ENCODE measurements around the gene IL36B.
"Not testable (repeated sequence)": the region's sequence is repeated elsewhere in the genome, so short reads cannot be mapped to it uniquely, and the experiment has no call there.

Gene IL36B

GRCh38 chr2:113052396-113052917 is at the start of gene IL36B:
Gene IL36B (minus strand): TSS chr2:113052867.
- H3K4me1 ChIP-seq (ENCODE audit: insufficient read depth, low read length): no peaks in the 10 kb centered on the region
- H3K9ac ChIP-seq (ENCODE audit: low read depth, low read length): no peak within 1 kb of the TSS
- no peaks in the 10 kb centered on the region for H3K27me3 ChIP-seq (ENCODE audit: insufficient read depth, low read length)
- H3K9me3 ChIP-seq (ENCODE audit: insufficient read depth, low read depth, low read length): peaks cover 42% of the 10 kb centered on the region
- no peak within 1 kb of the TSS for H3K27ac ChIP-seq (ENCODE audit: low read length)
- H3K4me3 ChIP-seq (ENCODE audit: low read length): no peak within 1 kb of the TSS
- no peaks in the 10 kb centered on the region for H3K36me3 ChIP-seq (ENCODE audit: insufficient read depth, low read depth, low read length)

GRCh38 chr2:113102133-113102532 is 49.5 kb upstream of the IL36B start:
- Histone ChIP-seq H3K27ac (ENCODE audit: low read length) (no peak overlapping the region), H3K36me3 (ENCODE audit: insufficient read depth, low read depth, low read length) (no peaks in the 10 kb centered on the region)

GRCh38 chr2:113098532-113098931 is 45.9 kb upstream of the IL36B start:
- H3K27ac ChIP-seq (ENCODE audit: low read length): no peak overlapping the region

More at GRCh38 chr2:113102133-113102532, 49.5 kb upstream of the IL36B start:
- Histone ChIP-seq H3K9me3 (ENCODE audit: insufficient read depth, low read depth, low read length) (0 out of 2 replicates have a peak, but pooled peaks cover 8% of the 10 kb centered on the region), H3K9ac (ENCODE audit: low read depth, low read length) (no peak overlapping the region), H3K4me1 (ENCODE audit: insufficient read depth, low read length) (no peaks in the 10 kb centered on the region), H3K4me3 (ENCODE audit: low read length) (no peak overlapping the region), H3K27me3 (ENCODE audit: insufficient read depth, low read length) (no peaks in the 10 kb centered on the region)

GRCh38 chr2:113098041-113098440 is 45.4 kb upstream of the IL36B start:
- Histone ChIP-seq H3K9me3 (ENCODE audit: insufficient read depth, low read depth, low read length) (peaks cover 8% of the 10 kb centered on the region; the same call in 1 of the 2 replicates), H3K27me3 (ENCODE audit: insufficient read depth, low read length) (no peaks in the 10 kb centered on the region), H3K36me3 (ENCODE audit: insufficient read depth, low read depth, low read length) (no peaks in the 10 kb centered on the region), H3K27ac (ENCODE audit: low read length) (no peak overlapping the region), H3K4me1 (ENCODE audit: insufficient read depth, low read length) (no peaks in the 10 kb centered on the region), H3K4me3 (ENCODE audit: low read length) (no peak overlapping the region), H3K9ac (ENCODE audit: low read depth, low read length) (no peak overlapping the region)

More at GRCh38 chr2:113098532-113098931, 45.9 kb upstream of the IL36B start:
- H3K4me1 ChIP-seq (ENCODE audit: insufficient read depth, low read length): no peaks in the 10 kb centered on the region
- H3K27me3 ChIP-seq (ENCODE audit: insufficient read depth, low read length): no peaks in the 10 kb centered on the region
- peaks cover 11% of the 10 kb centered on the region; the same call in 1 of the 2 replicates for H3K9me3 ChIP-seq (ENCODE audit: insufficient read depth, low read depth, low read length)
- no peak overlapping the region for H3K9ac ChIP-seq (ENCODE audit: low read depth, low read length)
- H3K4me3 ChIP-seq (ENCODE audit: low read length): no peak overlapping the region
- no peaks in the 10 kb centered on the region for H3K36me3 ChIP-seq (ENCODE audit: insufficient read depth, low read depth, low read length)

GRCh38 chr2:113096842-113097618 is 44.4 kb upstream of the IL36B start:
- not testable (repeated sequence) for H3K36me3 ChIP-seq (ENCODE audit: insufficient read depth, low read depth, low read length); H3K9ac ChIP-seq (ENCODE audit: low read depth, low read length); H3K4me1 ChIP-seq (ENCODE audit: insufficient read depth, low read length); H3K27ac ChIP-seq (ENCODE audit: low read length); H3K4me3 ChIP-seq (ENCODE audit: low read length); H3K27me3 ChIP-seq (ENCODE audit: insufficient read depth, low read length); H3K9me3 ChIP-seq (ENCODE audit: insufficient read depth, low read depth, low read length)

- not testable (repeated sequence) for H3K27ac ChIP-seq (ENCODE audit: low read length); H3K27me3 ChIP-seq (ENCODE audit: insufficient read depth, low read length); H3K9ac ChIP-seq (ENCODE audit: low read depth, low read length); H3K36me3 ChIP-seq (ENCODE audit: insufficient read depth, low read depth, low read length); H3K4me1 ChIP-seq (ENCODE audit: insufficient read depth, low read length); H3K4me3 ChIP-seq (ENCODE audit: low read length); H3K9me3 ChIP-seq (ENCODE audit: insufficient read depth, low read depth, low read length)
Observed at GRCh38 chr2:113096306-113096705, 43.6 kb upstream of the IL36B start.

- peaks cover 3% of the 10 kb centered on the region; the same call in 1 of the 2 replicates for H3K9me3 ChIP-seq (ENCODE audit: insufficient read depth, low read depth, low read length)
- H3K36me3 ChIP-seq (ENCODE audit: insufficient read depth, low read depth, low read length): no peaks in the 10 kb centered on the region
- no peak overlapping the region for H3K9ac ChIP-seq (ENCODE audit: low read depth, low read length)
- no peak overlapping the region for H3K4me3 ChIP-seq (ENCODE audit: low read length)
- H3K27me3 ChIP-seq (ENCODE audit: insufficient read depth, low read length): peaks cover 8% of the 10 kb centered on the region; the same call in 1 of the 2 replicates
- no peak overlapping the region for H3K27ac ChIP-seq (ENCODE audit: low read length)
- H3K4me1 ChIP-seq (ENCODE audit: insufficient read depth, low read length): no peaks in the 10 kb centered on the region
Observed at GRCh38 chr2:113093613-113093977, 40.9 kb upstream of the IL36B start.

GRCh38 chr2:113092864-113093612 is 40.4 kb upstream of the IL36B start:
- H3K9me3 ChIP-seq (ENCODE audit: insufficient read depth, low read depth, low read length): peaks cover 3% of the 10 kb centered on the region; the same call in 1 of the 2 replicates
- no peaks in the 10 kb centered on the region for H3K4me1 ChIP-seq (ENCODE audit: insufficient read depth, low read length)
- H3K27me3 ChIP-seq (ENCODE audit: insufficient read depth, low read length): peaks cover 8% of the 10 kb centered on the region; the same call in 1 of the 2 replicates
- no peak overlapping the region for H3K4me3 ChIP-seq (ENCODE audit: low read length)
- no peak overlapping the region for H3K27ac ChIP-seq (ENCODE audit: low read length)
- no peaks in the 10 kb centered on the region for H3K36me3 ChIP-seq (ENCODE audit: insufficient read depth, low read depth, low read length)
- no peak overlapping the region for H3K9ac ChIP-seq (ENCODE audit: low read depth, low read length)

GRCh38 chr2:113091231-113091896 is 38.7 kb upstream of the IL36B start:
- Histone ChIP-seq H3K9ac (ENCODE audit: low read depth, low read length) (no peak overlapping the region), H3K9me3 (ENCODE audit: insufficient read depth, low read depth, low read length) (peaks cover 3% of the 10 kb centered on the region; the same call in 1 of the 2 replicates), H3K27me3 (ENCODE audit: insufficient read depth, low read length) (peaks cover 8% of the 10 kb centered on the region; the same call in 1 of the 2 replicates), H3K4me3 (ENCODE audit: low read length) (no peak overlapping the region), H3K36me3 (ENCODE audit: insufficient read depth, low read depth, low read length) (no peaks in the 10 kb centered on the region), H3K4me1 (ENCODE audit: insufficient read depth, low read length) (no peaks in the 10 kb centered on the region), H3K27ac (ENCODE audit: low read length) (no peak overlapping the region)

- peaks cover 8% of the 10 kb centered on the region; the same call in 1 of the 2 replicates for H3K27me3 ChIP-seq (ENCODE audit: insufficient read depth, low read length)
- no peak overlapping the region for H3K27ac ChIP-seq (ENCODE audit: low read length)
- no peak overlapping the region for H3K9ac ChIP-seq (ENCODE audit: low read depth, low read length)
- H3K4me3 ChIP-seq (ENCODE audit: low read length): no peak overlapping the region
- H3K4me1 ChIP-seq (ENCODE audit: insufficient read depth, low read length): no peaks in the 10 kb centered on the region
- peaks cover 3% of the 10 kb centered on the region; the same call in 1 of the 2 replicates for H3K9me3 ChIP-seq (ENCODE audit: insufficient read depth, low read depth, low read length)
- H3K36me3 ChIP-seq (ENCODE audit: insufficient read depth, low read depth, low read length): no peaks in the 10 kb centered on the region
Observed at GRCh38 chr2:113089916-113090315, 37.2 kb upstream of the IL36B start.

- H3K9ac ChIP-seq (ENCODE audit: low read depth, low read length): no peak overlapping the region
- H3K9me3 ChIP-seq (ENCODE audit: insufficient read depth, low read depth, low read length): no peaks in the 10 kb centered on the region
- no peak overlapping the region for H3K4me3 ChIP-seq (ENCODE audit: low read length)
- H3K27me3 ChIP-seq (ENCODE audit: insufficient read depth, low read length): peaks cover 8% of the 10 kb centered on the region; the same call in 1 of the 2 replicates
- H3K36me3 ChIP-seq (ENCODE audit: insufficient read depth, low read depth, low read length): no peaks in the 10 kb centered on the region
- H3K4me1 ChIP-seq (ENCODE audit: insufficient read depth, low read length): no peaks in the 10 kb centered on the region
- no peak overlapping the region for H3K27ac ChIP-seq (ENCODE audit: low read length)
Observed at GRCh38 chr2:113088213-113088992, 35.7 kb upstream of the IL36B start.
